NCI-H1417 (cell line): ENCODE measurements around the gene RAVER2.

Source experiments
- DNase-seq, 3 experiments: peaks; one replicate each; lab custom pipeline; 2025; lab: John Stamatoyannopoulos, UW

Gene RAVER2

DNA sequence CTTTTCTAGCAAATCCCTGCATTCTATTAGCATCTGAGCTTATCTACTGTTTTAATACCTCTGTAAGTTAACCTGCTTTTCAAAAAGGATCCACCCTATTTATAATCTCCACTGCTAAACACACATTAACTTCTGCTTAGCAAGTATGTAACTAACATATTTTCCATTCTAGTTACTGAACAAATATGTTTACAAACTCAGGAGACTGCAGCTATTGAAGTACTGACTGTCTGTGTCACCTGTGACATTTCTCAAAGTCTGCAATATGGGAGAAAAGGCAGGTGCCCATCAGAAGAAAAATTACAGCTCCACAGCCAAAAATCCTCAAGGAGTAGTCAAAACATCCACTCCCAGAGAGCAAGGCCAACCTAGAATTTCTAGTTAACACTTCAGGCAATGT is 133.2 kb downstream of the RAVER2 start:
- no peak for DNase-seq

DNA sequence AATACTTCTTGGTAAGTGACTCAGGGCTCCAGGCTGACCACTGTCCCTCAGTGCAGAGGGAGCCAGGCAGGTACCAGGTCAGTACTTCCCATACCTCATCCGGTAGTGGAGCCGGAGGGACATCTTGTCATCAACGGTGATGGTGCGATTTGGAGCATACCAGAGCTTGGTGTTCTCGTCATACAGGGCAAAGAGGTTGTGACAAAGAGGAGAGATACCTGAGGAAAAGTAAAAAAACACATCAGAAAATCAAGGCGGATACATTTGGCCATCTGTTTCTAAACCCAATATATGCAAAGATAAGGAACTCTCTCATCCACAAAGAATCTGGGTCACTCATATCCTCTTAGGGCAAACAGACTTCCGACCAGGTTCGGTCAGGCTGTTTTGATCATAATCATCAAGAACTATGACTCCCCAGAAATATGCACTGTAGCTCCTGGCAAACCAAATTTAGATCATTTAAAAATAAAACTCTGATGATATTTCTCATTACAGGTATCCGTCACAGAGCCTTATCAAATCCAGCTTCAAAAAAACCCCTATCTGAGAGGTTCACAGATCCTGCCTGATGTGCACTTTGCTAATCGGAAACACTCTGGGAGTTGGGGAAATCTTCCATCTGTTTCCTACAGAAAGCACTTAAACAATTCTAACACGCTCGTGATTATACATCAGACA is 134.2 kb downstream of the RAVER2 start:
- no peak for DNase-seq

DNA sequence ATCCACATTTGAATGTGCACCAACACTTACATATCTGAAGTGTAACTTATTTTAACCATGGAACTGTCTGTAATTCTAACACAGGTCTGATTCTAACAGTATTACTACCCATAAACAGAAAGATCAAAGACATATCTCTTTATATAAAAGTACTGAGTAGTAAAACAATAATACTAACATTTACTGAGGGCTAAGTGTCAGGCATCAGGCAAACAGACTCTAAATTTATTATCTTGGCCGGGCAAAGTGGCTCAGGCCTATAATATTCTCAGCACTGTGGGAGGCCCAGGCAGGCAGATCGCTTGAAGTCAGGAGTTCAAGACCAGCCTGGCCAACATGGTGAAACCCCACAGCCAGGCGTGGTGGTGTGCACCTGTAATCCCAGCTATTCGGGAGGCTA is 135.6 kb downstream of the RAVER2 start:
- DNase-seq = no peak

DNA sequence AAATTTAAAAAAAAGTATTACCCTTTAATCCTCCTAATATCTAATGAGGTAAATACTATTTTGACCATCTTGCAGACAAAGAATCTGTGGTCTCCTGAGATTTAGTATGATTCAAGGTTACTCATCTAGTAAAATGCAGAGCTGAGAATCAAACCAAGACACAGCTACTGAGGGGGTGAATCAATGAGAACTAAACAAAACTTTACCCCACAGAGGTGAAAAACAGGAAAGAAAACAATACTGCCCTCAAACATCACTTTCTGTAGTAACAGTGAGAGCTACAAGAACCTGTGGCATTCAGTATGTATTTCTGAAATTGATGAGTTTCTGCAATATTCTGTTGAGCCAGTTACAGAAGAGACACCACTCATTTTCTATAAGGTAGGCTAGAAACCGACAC is 136.4 kb downstream of the RAVER2 start:
- no peak for DNase-seq
